ENCODE data around the gene LGI1.

DNA sequence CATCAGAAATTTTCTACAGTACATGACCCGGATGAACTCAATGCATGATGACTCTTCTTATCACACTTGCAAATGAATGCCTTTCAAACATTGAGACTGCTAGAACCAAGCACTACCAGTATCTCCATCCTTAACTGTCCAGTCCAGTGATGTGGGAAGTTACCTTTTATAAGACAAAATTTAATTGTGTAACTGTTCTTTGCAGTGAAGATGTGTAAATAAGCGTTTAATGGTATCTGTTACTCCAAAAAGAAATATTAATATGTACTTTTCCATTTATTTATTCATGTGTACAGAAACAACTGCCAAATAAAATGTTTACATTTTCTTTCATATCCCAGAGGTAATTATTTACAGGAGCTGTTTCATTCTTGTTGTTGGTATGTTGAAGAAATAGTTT is 40.1 kb downstream of the LGI1 start:
- TF ChIP-seq, protein P1, sequence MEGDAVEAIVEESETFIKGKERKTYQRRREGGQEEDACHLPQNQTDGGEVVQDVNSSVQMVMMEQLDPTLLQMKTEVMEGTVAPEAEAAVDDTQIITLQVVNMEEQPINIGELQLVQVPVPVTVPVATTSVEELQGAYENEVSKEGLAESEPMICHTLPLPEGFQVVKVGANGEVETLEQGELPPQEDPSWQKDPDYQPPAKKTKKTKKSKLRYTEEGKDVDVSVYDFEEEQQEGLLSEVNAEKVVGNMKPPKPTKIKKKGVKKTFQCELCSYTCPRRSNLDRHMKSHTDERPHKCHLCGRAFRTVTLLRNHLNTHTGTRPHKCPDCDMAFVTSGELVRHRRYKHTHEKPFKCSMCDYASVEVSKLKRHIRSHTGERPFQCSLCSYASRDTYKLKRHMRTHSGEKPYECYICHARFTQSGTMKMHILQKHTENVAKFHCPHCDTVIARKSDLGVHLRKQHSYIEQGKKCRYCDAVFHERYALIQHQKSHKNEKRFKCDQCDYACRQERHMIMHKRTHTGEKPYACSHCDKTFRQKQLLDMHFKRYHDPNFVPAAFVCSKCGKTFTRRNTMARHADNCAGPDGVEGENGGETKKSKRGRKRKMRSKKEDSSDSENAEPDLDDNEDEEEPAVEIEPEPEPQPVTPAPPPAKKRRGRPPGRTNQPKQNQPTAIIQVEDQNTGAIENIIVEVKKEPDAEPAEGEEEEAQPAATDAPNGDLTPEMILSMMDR (conservative IDR thresholded peaks at IDR 0.05; ENCODE audit: low read length), result no peak
- TF ChIP-seq EZH2phosphoT487 (IDR thresholded peaks at IDR 0.05; ENCODE audit: borderline replicate concordance), result no peak
